RWPE2 (cell line): ENCODE measurements around the gene SDCBP2.

Experiments used
- ATAC-seq: fragments of 200-7000 bp; cut with Tn5 transposase; 3 replicates; pipeline ENCODE4 v1.9.1; 2021; ENCODE audit warnings: low read depth
- DNase-seq: peaks from one replicate; pipeline ENCODE4 v3.0.0-alpha.2; 2020; ENCODE audit warnings: low spot score
- H3K27ac ChIP-seq: fragments of 450-650 bp; 2 replicates; pipeline ENCODE4 v1.5.1; 2017; ENCODE audit warnings: mild to moderate bottlenecking; ENCODE audit not compliant: poor library complexity, severe bottlenecking
- H3K27me3 ChIP-seq: fragments of 250-450 bp; sonication (Bioruptor Pico); 2 replicates; pipeline ENCODE4 v1.5.1; 2021; ENCODE audit warnings: mild to moderate bottlenecking, moderate library complexity; ENCODE audit not compliant: insufficient read depth, poor library complexity, severe bottlenecking
- H3K36me3 ChIP-seq: fragments of 250-450 bp; sonication (Bioruptor Pico); 2 replicates; pipeline ENCODE4 v1.5.1; 2020; ENCODE audit warnings: low read depth, mild to moderate bottlenecking, moderate library complexity
- H3K4me1 ChIP-seq: fragments of 250-450 bp; sonication (Bioruptor Pico); 2 replicates; pipeline ENCODE4 v1.5.1; 2021; ENCODE audit warnings: mild to moderate bottlenecking, moderate library complexity; ENCODE audit not compliant: insufficient read depth, poor library complexity, severe bottlenecking
- H3K4me3 ChIP-seq: fragments of 250-450 bp; sonication (Bioruptor Pico); 2 replicates; pipeline ENCODE4 v1.5.1; 2021; ENCODE audit warnings: mild to moderate bottlenecking, moderate library complexity; ENCODE audit not compliant: severe bottlenecking
- H3K9me3 ChIP-seq: fragments of 250-450 bp; sonication (Bioruptor Pico); 2 replicates; pipeline ENCODE4 v1.5.1; 2021; ENCODE audit warnings: mild to moderate bottlenecking, moderate library complexity; ENCODE audit not compliant: severe bottlenecking
- TF ChIP-seq, protein P1 (sequence below): fragments of 450-650 bp; IDR thresholded peaks from one replicate; pipeline ENCODE4 v1.5.1; 2017; ENCODE audit warnings: mild to moderate bottlenecking, moderate library complexity; ENCODE audit not compliant: poor library complexity, severe bottlenecking

The SDCBP2 gene

DNA sequence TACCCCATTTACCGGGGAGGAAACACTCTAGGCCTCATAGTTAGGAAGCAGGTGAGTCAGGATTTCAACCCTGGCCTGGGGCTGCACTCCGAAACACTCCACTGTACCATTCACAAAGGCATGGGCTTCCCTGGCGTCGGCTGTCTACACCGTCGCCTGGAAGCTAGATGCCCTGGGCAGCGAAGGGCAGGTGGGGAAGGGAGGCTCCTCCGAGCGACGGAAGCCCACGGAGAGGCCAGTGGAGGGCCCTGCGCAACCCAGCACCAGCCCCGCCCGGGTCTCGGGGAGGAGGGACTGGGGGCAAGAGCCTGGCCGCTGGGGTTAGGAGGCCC is 16.1 kb downstream of the SDCBP2 start:
- Histone ChIP-seq H3K4me3 (no peak overlapping the region), H3K9me3 (no peaks in the 10 kb centered on the region)
- TF ChIP-seq, protein P1, sequence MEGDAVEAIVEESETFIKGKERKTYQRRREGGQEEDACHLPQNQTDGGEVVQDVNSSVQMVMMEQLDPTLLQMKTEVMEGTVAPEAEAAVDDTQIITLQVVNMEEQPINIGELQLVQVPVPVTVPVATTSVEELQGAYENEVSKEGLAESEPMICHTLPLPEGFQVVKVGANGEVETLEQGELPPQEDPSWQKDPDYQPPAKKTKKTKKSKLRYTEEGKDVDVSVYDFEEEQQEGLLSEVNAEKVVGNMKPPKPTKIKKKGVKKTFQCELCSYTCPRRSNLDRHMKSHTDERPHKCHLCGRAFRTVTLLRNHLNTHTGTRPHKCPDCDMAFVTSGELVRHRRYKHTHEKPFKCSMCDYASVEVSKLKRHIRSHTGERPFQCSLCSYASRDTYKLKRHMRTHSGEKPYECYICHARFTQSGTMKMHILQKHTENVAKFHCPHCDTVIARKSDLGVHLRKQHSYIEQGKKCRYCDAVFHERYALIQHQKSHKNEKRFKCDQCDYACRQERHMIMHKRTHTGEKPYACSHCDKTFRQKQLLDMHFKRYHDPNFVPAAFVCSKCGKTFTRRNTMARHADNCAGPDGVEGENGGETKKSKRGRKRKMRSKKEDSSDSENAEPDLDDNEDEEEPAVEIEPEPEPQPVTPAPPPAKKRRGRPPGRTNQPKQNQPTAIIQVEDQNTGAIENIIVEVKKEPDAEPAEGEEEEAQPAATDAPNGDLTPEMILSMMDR: no peak

DNA sequence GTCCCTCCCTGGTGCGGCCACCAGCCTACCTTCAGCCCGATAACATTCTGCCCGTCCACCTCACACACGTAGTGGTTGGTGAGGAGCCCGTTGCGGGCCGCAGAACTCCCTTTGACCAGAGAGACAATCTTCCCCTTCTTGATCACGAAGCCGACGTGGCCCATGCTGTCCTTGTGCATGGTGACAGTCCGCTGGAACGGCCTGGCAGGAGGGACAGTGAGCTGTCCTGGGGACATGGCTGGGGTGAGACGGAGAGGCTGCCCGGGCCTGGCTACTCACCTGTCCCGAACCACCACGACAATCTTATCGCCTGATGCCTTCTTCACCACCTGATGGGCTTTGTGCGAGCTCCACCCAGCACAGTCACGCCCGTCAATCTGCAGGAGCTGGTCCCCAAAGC is 16.6 kb downstream of the SDCBP2 start:
- H3K27me3 ChIP-seq: no peaks in the 10 kb centered on the region
- no peak overlapping the region for H3K4me3 ChIP-seq
- H3K4me1 ChIP-seq: peaks cover 3% of the 10 kb centered on the region
- TF ChIP-seq, protein P1: no peak
- no peak for DNase-seq
- no peak for ATAC-seq
- no peaks in the 10 kb centered on the region for H3K36me3 ChIP-seq
- H3K9me3 ChIP-seq: no peaks in the 10 kb centered on the region
- H3K27ac ChIP-seq: no peak overlapping the region

More for the DNA sequence above, 16.1 kb downstream of the SDCBP2 start:
- Histone ChIP-seq H3K36me3 (no peaks in the 10 kb centered on the region), H3K27me3 (no peaks in the 10 kb centered on the region), H3K27ac (no peak overlapping the region), H3K4me1 (peaks cover 3% of the 10 kb centered on the region)
- DNase-seq (no peak), ATAC-seq (no peak)

DNA sequence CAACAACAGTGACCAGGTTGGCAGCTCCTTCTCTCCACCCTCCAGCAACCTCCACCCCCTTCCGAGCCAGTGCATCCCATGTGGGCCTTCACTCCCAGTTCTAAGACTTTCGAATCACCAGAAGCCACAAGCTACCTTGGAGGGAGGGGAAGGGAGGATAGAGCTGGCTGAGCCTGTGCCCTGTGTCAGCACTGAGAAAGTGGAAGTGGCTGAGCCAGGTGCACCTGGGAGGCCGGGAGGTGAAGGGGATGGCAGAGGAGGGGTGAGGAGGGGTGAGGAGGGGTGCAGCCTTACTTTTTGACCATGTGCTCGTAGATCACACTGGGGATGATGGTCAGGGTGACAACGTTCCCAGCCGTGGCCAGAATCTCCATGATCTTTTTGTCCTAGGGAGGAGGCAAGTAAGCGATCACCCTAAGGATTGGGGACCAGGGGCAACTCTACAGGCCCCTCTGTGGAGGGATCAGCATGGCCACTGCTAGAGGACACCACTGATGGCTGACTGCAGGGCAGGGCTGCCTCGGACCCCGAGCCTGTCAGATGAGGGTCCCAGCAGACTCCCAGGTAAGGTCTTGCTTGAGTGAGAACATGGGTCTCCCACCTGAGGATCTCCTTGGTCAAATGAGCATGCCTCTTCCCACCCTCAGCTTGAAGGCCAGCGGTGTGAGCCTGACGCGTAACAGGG is 18.3 kb downstream of the SDCBP2 start:
- Histone ChIP-seq H3K4me3 (no peak overlapping the region), H3K27me3 (no peaks in the 10 kb centered on the region), H3K36me3 (no peaks in the 10 kb centered on the region), H3K27ac (no peak overlapping the region), H3K9me3 (no peaks in the 10 kb centered on the region), H3K4me1 (peaks cover 3% of the 10 kb centered on the region)
- TF ChIP-seq, protein P1: no peak
- DNase-seq (no peak), ATAC-seq (no peak)

DNA sequence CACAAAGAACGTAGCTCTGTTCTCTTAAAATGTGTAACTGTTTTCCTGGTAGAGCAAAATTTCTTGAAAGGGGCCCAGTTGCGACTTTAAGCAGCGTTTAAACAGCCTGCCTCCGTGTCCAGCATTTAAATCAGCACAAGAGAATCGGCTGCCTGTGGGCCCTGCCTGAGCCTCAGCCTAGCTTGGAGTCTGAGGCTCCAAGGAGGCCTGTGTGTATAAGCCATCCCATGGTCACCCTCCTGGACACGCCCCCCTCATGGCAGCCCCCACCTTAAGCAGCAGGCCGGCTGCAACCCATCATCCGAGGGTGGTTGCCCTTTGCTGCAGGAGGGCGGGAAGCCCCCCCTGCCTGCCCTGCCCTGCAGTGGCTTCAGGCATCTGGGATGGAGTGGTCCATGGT is 18.9 kb downstream of the SDCBP2 start:
- peaks cover 3% of the 10 kb centered on the region for H3K4me1 ChIP-seq
- DNase-seq (no peak), ATAC-seq (no peak)
- H3K36me3 ChIP-seq: no peaks in the 10 kb centered on the region
- TF ChIP-seq, protein P1: no peak
- no peak overlapping the region for H3K4me3 ChIP-seq
- H3K9me3 ChIP-seq: no peaks in the 10 kb centered on the region
- H3K27me3 ChIP-seq: no peaks in the 10 kb centered on the region
- H3K27ac ChIP-seq: no peak overlapping the region

DNA sequence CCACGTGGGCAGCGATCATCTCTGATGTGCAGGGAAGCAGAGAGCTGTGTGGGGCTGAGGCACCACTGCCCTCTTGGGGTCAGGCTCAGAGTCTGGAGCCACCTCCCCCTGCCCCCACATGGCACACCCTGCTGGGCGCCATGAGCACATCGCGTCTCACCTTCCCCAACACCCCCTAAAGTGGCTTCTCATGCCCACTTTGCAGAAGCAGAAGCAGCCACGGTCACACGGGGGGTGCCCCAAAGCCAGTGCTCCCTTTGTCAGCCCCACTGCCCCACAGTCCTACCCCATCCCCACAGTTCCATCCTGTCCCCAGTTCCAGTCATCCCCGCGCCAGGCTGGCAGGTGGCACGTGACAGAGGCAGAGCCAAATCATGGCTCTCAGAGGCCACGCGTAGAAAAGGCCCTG is 19.5 kb downstream of the SDCBP2 start:
- H3K27me3 ChIP-seq: no peaks in the 10 kb centered on the region
- TF ChIP-seq, protein P1: no peak
- DNase-seq: no peak
- no peak overlapping the region for H3K4me3 ChIP-seq
- peaks cover 3% of the 10 kb centered on the region for H3K4me1 ChIP-seq
- no peaks in the 10 kb centered on the region for H3K9me3 ChIP-seq
- no peak overlapping the region for H3K27ac ChIP-seq
- ATAC-seq: no peak
- no peaks in the 10 kb centered on the region for H3K36me3 ChIP-seq
